B cell (primary cell): ENCODE measurements around the gene PLRG1. TPM values are rescaled to one million over a fixed set of nuclear protein-coding genes. Genes with fewer than 3 reads are reported as not detected.

Source experiments
- ATAC-seq: fragments of 200-7000 bp; cut with Tn5 transposase; one replicate; pipeline ENCODE4 v1.10.0; 2021; ENCODE audit warnings: low read depth, mild to moderate bottlenecking, moderate number of reproducible peaks, moderate library complexity
- CTCF ChIA-PET: fragments of 350-600 bp; sonication (Branson Sonifier 250); formaldehyde crosslinking; loops from one replicate; lab custom pipeline; 2021; ENCODE audit warnings: antibody characterized with exemption, inconsistent platforms; lab: Charles Lee
- POLR2A ChIA-PET: fragments of 350-600 bp; sonication (Branson Sonifier 250); formaldehyde crosslinking; loops from one replicate; lab custom pipeline; 2021; ENCODE audit warnings: antibody characterized with exemption; lab: Charles Lee
- DNase-seq: peaks from one replicate; pipeline ENCODE4 v3.0.0; 2013
- H2AFZ ChIP-seq: 2 replicates; pipeline ENCODE4 v1.6.1; 2012; ENCODE audit warnings: mild to moderate bottlenecking, low read depth, low read length; ENCODE audit not compliant: insufficient read depth, poor library complexity, severe bottlenecking
- H3K27ac ChIP-seq, 2 donors: 1 replicate in 1 of 2; 2 replicates in 1 of 2; pipeline ENCODE4 v1.5.1; 2012 to 2013; ENCODE audit warnings: low read length in 2 of 2, mild to moderate bottlenecking in 2 of 2, moderate library complexity in 1 of 2
- H3K27me3 ChIP-seq, 4 experiments: fragments of 200-600 bp in 1 of 4; sonication (generic) in 1 of 4; replicated peaks in 1 of 4; 1 replicate in 2 of 4; 2 replicates in 2 of 4; pipeline versions ENCODE4 v1.6.1 to v1.7.0; 2013 to 2016; ENCODE audit warnings: low read length in 3 of 4, mild to moderate bottlenecking in 2 of 4, mixed read lengths in 1 of 4, moderate library complexity in 1 of 4; ENCODE audit not compliant: insufficient read depth in 4 of 4, control insufficient read depth in 3 of 4; ENCODE audit errors: control extremely low read depth in 1 of 4
- H3K36me3 ChIP-seq, 2 experiments: replicated peaks in 1 of 2; 1 replicate in 1 of 2; 2 replicates in 1 of 2; pipeline versions ENCODE4 v1.6.1 to v1.7.1; 2013; ENCODE audit warnings: low read length in 1 of 2; ENCODE audit not compliant: insufficient read depth in 2 of 2, control insufficient read depth in 1 of 2; ENCODE audit errors: control extremely low read depth in 1 of 2, extremely low read depth in 1 of 2
- H3K4me1 ChIP-seq, 2 donors: fragments of 200-600 bp in 1 of 2; sonication (generic) in 1 of 2; 1 replicate in 1 of 2; 2 replicates in 1 of 2; pipeline versions ENCODE4 v1.5.1 to v1.6.1; 2013 to 2017; ENCODE audit warnings: low read length in 2 of 2; ENCODE audit not compliant: control insufficient read depth in 2 of 2, insufficient read depth in 2 of 2
- H3K4me2 ChIP-seq: replicated peaks from 2 replicates; pipeline ENCODE3; 2012; ENCODE audit warnings: mild to moderate bottlenecking, low read depth, low read length; ENCODE audit not compliant: poor library complexity, severe bottlenecking
- H3K4me3 ChIP-seq, 5 experiments: fragments of 200-600 bp in 1 of 5; sonication (generic) in 1 of 5; 1 replicate in 3 of 5; 2 replicates in 2 of 5; pipeline versions ENCODE4 v1.5.1 to v1.7.0; 2011 to 2016; ENCODE audit warnings: low read length in 4 of 5, mild to moderate bottlenecking in 4 of 5, low read depth in 2 of 5, control low read depth in 1 of 5, moderate library complexity in 1 of 5; ENCODE audit not compliant: insufficient read depth in 1 of 5; ENCODE audit errors: control extremely low read depth in 1 of 5, extremely low read depth in 1 of 5
- H3K79me2 ChIP-seq: fragments of 200-600 bp; sonication (generic); one replicate; pipeline ENCODE4 v1.6.0; 2016; ENCODE audit warnings: low read length; ENCODE audit not compliant: control insufficient read depth, insufficient read depth
- H3K9ac ChIP-seq: fragments of 200-600 bp; sonication (generic); 2 replicates; pipeline ENCODE4 v1.6.1; 2017; ENCODE audit warnings: mild to moderate bottlenecking, low read length, moderate library complexity
- H3K9me3 ChIP-seq, 3 donors: one replicate each; pipeline versions ENCODE4 v1.6.1 to v1.7.1; 2013; ENCODE audit warnings: low read length in 2 of 3; ENCODE audit not compliant: control insufficient read depth in 2 of 3, insufficient read depth in 1 of 3; ENCODE audit errors: control extremely low read depth in 1 of 3
- H4K20me1 ChIP-seq: 2 replicates; pipeline ENCODE4 v1.6.0; 2012; ENCODE audit warnings: mild to moderate bottlenecking, low read length; ENCODE audit not compliant: insufficient read depth, control insufficient read depth, poor library complexity, severe bottlenecking
- H3K27ac Mint-ChIP-seq: one replicate; pipeline ENCODE4 v1.8.0; 2021; ENCODE audit warnings: mixed read lengths
- H3K27me3 Mint-ChIP-seq: one replicate; pipeline ENCODE4 v1.8.0; 2021; ENCODE audit warnings: mixed read lengths
- H3K4me1 Mint-ChIP-seq: one replicate; pipeline ENCODE4 v1.8.0; 2021; ENCODE audit warnings: mixed read lengths
- H3K4me3 Mint-ChIP-seq: one replicate; pipeline ENCODE4 v1.8.0; 2021; ENCODE audit warnings: mixed read lengths
- H3K9me3 Mint-ChIP-seq: one replicate; pipeline ENCODE4 v1.8.0; 2022; ENCODE audit warnings: mixed read lengths; ENCODE audit not compliant: insufficient read depth
- CTCF ChIP-seq: fragments of 200-600 bp; IDR thresholded peaks from one replicate; pipeline ENCODE4 v1.8.0; 2022; ENCODE audit warnings: antibody characterized with exemption, mild to moderate bottlenecking
- EZH2 ChIP-seq: IDR thresholded peaks from 2 replicates; pipeline ENCODE4 v1.6.1; 2012; ENCODE audit warnings: borderline replicate concordance, low read depth, mild to moderate bottlenecking, moderate library complexity, low read length; ENCODE audit not compliant: insufficient read depth, poor library complexity, severe bottlenecking
- WGBS: methylation state at CpG from one replicate; pipeline ENCODE4 v1.1.5; 2013; ENCODE audit warnings: missing lambda C conversion rate; ENCODE audit not compliant: insufficient coverage; 5-methylcytosine and 5-hydroxymethylcytosine counted together
- intact Hi-C: fragments of 100-400 bp; cut with micrococcal nuclease; formaldehyde crosslinking; loops from one replicate; pipeline ENCODE4 v1.10.0; 2022
- polyA plus RNA-seq: library from polyadenylated mRNA; depleted of rRNA; stranded (reverse); fragments of >200 nt; gene quantifications from 2 replicates; pipeline ENCODE4 v1.2.3, GENCODE V29; 2012
- total RNA-seq, 2 donors: library from RNA; stranded (reverse); fragments of 120-200 nt in 1 of 2; gene quantifications; 1 replicate in 1 of 2; 2 replicates in 1 of 2; pipeline versions ENCODE4 v1.2.3 to v1.2.4, GENCODE V29; 2013 to 2022

The PLRG1 gene
- total and polyA plus RNA-seq, 2 donors (not counting 1 experiment from before 2014, with no cell fraction given), result 41.8 to 79.0 TPM

- H3K27ac ChIP-seq, result no peak overlapping the region
- H3K27me3 ChIP-seq, result peaks cover 0 to 2% (median 0%) of the 10 kb centered on the region in 4 experiments
- 89% methylated on average over 3 of the region's 6 CpGs for WGBS
- H4K20me1 ChIP-seq, result no peaks in the 10 kb centered on the region
- Mint-ChIP-seq H3K27ac (no peak overlapping the region), H3K4me1 (no peaks in the 10 kb centered on the region), H3K4me3 (no peak overlapping the region), H3K9me3 (no peaks in the 10 kb centered on the region), H3K27me3 (peaks cover 14% of the 10 kb centered on the region)
- TF ChIP-seq EZH2 (no peak), CTCF (no peak)
- intact Hi-C loops, result no loop called here
- ChIA-PET POLR2A (no interaction called here), CTCF (interaction anchor here (1.4 kb wide), 1 partner anchor 53 kb away, joined by 4 read pairs; no protein-coding TSS in a partner anchor)
- no peak overlapping the region for H3K4me2 ChIP-seq
- ATAC-seq (no peak), DNase-seq (no peak)
- H3K4me1 ChIP-seq, result no peaks in the 10 kb centered on the region
- H3K4me3 ChIP-seq, result no peak overlapping the region
- no peak overlapping the region for H2AFZ ChIP-seq
- H3K79me2 ChIP-seq, result no peaks in the 10 kb centered on the region
- H3K9me3 ChIP-seq, result no peaks in the 10 kb centered on the region
- H3K36me3 ChIP-seq, result no peaks in the 10 kb centered on the region
- H3K9ac ChIP-seq, result no peak overlapping the region
Measured at GRCh38 chr4:154565704-154566103, 15.5 kb upstream of the PLRG1 start.

GRCh38 chr4:154564311-154564710, 14.1 kb upstream of the PLRG1 start:
- Histone ChIP-seq H3K79me2 (no peaks in the 10 kb centered on the region), H3K36me3 (no peaks in the 10 kb centered on the region), H3K4me3 (no peak overlapping the region), H3K27ac (no peak overlapping the region), H2AFZ (no peak overlapping the region), H4K20me1 (no peaks in the 10 kb centered on the region), H3K4me2 (no peak overlapping the region), H3K9me3 (no peaks in the 10 kb centered on the region), H3K4me1 (no peaks in the 10 kb centered on the region), H3K9ac (no peak overlapping the region), H3K27me3 (peaks cover 0 to 2% (median 0%) of the 10 kb centered on the region in 4 experiments)
- ATAC-seq (no peak), DNase-seq (no peak)
- Mint-ChIP-seq H3K27me3 (peaks cover 9% of the 10 kb centered on the region), H3K27ac (no peak overlapping the region), H3K9me3 (no peaks in the 10 kb centered on the region), H3K4me1 (no peaks in the 10 kb centered on the region), H3K4me3 (no peak overlapping the region)
- intact Hi-C loops, result no loop called here
- CTCF ChIA-PET, result interaction anchor here (1.4 kb wide), 1 partner anchor 54 kb away, joined by 4 read pairs; no protein-coding TSS in a partner anchor
- WGBS, result no CpG with 5 or more reads among the region's 1 CpG
- no peak for TF ChIP-seq CTCF
- no peak for TF ChIP-seq EZH2
- POLR2A ChIA-PET, result no interaction called here
